GM13977 (cell line): ENCODE results near the gene KIAA0232.

Experiments
- DNase-seq: peaks from one replicate; pipeline ENCODE4 v3.0.0; 2012; ENCODE audit warnings: low spot score
- in situ Hi-C: fragments of 300-500 bp; cut with MboI; formaldehyde crosslinking; loops from one replicate; pipeline ENCODE4 v1.12.0; 2022; ENCODE audit warnings: low sequenced_read_pairs, low pct_unique_long_range_greater_than_20kb, mixed read lengths, inconsistent platforms; ENCODE audit not compliant: unreplicated experiment
- TF ChIP-seq, protein P1 (sequence below): IDR thresholded peaks from 2 replicates; pipeline ENCODE4 v1.5.1; 2012; ENCODE audit warnings: mild to moderate bottlenecking, control low read depth; ENCODE audit not compliant: insufficient read depth; ENCODE audit errors: extremely low read depth, missing control alignments

KIAA0232 gene

DNA sequence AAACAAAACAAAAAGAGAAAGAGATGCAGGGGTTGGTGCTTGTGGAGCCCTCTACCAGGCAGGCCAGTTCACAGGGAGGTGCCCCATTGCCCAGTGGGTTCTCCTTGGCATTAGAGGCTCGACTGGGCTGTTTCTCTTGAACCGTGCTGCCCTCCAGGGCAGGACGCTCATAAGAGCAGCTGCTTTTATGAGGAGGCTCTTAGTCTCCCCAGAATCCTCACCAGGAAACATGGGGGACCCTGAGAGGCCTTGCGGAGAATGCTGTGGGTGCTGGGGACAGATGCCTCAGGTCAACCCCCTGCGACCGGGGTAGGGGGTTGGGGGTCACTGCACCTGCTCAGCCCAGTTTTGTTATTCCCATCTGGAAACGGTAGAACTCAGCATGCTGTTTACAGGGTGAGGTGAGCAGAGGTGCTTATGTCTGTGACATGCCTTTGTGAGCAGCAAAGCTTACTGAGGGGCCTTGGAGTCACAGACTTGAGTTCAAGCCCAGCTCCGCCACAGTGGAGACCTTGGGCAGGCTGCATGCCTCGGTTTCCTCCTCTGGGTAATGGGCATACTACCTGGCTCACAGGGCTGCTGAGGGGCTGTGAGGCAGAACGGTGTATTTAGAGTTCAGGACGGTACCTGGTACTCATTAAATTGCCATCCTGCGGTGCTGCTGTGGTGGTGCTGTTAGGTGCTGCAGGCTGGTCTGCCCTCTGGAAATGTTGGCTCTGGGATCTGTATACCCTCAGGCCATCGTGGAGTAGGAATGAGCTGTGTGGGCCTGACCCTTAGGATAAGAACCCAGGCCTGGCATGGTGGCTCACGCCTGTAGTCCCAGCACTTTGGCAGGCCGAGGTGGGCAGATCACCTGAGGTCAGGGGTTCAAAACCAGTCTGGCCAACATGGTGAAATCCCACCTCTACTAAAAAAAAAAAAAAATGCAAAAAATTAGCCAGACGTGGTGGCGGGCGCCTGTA is 132.8 kb downstream of the KIAA0232 start:
- TF ChIP-seq, protein P1, sequence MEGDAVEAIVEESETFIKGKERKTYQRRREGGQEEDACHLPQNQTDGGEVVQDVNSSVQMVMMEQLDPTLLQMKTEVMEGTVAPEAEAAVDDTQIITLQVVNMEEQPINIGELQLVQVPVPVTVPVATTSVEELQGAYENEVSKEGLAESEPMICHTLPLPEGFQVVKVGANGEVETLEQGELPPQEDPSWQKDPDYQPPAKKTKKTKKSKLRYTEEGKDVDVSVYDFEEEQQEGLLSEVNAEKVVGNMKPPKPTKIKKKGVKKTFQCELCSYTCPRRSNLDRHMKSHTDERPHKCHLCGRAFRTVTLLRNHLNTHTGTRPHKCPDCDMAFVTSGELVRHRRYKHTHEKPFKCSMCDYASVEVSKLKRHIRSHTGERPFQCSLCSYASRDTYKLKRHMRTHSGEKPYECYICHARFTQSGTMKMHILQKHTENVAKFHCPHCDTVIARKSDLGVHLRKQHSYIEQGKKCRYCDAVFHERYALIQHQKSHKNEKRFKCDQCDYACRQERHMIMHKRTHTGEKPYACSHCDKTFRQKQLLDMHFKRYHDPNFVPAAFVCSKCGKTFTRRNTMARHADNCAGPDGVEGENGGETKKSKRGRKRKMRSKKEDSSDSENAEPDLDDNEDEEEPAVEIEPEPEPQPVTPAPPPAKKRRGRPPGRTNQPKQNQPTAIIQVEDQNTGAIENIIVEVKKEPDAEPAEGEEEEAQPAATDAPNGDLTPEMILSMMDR: no peak
- no peak for DNase-seq
- in situ Hi-C loops: no loop called here

DNA sequence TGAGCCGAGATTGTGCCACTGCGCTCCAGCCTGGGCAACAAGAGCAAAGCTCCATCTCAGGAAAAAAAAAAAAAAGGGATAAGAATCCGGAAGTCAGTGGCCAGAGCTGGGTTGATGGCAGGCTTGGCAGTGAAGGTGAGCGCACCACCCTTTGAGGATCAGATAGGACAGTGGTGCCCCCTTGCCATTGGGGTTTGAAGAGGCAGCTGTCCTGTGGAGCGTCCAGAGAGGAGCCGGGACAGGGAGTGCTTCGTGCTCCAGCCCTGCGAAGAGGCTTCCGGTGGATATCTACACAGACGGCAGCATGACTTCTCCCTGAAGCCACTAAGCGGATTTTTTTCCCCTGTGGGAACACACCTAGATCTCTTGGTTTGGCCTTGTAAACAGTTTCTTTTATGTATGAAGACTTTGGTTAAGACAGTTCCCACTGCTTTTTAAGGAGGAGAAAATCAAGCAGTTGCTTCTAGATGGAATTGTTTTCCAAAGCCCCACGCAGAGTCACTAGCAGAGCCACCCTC is 133.6 kb downstream of the KIAA0232 start:
- TF ChIP-seq, protein P1: no peak
- DNase-seq: no peak
- in situ Hi-C loops: no loop called here

DNA sequence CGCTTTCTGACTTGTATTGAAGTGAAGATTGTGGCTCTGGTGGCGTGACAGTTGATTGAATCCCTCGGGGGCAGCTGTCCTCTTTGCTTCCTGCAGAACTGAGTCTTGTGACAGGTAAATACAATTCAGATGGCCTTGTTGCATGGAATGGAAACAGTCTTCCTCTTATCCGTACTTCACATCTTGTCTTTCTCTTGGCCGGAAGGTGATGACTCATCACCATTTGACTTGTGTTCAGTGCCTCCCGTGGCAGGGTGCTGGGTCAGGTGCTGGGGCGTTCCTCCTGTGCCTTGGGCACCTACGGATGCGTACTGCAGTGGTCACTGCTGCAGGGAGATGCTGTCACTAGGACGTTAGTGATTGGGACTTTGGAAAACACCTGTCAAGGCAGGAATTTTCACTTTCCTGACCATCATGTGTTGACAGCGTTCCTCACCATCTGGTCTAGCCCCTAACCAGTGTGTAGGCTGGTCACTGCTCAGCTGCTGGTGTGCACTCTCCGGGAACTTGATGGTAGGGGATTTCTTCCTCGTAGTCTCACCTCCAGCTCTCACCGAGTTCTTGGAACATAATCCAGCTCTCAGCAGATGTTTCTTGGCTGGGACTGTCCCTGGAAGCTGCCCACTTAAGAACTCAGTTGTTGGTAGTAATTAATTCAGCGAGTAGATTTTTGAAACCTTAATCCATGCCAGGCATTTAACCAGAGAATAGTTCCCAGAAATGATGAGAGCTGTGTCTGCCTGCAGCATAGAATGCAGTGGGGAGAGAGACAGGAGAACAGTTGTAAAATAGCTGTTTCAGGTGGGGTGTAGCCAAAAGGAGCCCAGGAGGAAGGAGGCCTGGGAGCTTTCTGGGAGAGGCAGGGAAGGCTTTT is 134.3 kb downstream of the KIAA0232 start:
- in situ Hi-C loops: no loop called here
- DNase-seq: no peak
- TF ChIP-seq, protein P1: no peak

DNA sequence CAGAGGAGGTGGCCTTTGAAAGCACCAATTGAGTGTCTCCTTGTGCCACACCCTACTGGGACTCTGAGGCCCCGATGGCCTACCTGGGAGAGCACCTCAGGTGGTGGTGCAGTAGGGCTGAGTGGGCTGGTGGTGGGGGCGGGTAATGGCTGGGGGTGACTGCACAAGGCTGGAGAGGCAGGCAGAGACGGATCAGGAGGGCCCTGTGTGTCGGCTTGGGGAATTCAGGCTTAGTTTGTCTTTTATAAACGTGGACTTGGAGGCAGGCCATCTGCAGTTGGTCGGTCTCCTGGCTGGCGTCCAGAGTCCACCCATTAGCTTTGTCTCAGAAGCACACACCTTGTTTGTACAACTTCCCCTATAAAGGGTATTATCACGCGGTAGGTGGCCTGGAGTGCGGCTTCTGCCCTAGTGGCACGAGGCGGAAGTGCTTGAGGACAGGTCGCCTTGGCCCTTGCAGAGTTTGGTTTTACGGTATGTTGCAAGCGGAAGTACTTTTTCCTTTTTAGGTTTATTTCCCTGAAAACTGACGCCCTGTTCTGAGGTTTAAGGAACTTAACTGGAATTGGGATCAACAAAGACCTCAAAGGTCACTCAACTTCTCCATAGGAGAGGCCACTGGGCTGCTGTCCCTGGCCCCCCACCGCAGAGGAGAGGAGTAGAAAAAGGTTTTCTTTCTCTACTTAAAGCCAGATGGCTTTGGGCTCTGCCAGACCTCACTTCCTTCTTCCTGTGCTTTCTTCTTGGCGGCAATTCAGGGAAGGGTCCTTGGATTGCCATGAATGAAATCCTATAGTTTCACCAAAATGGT is 135.1 kb downstream of the KIAA0232 start:
- TF ChIP-seq, protein P1: peak; percentile 44
- in situ Hi-C loops: no loop called here
- peak; percentile 68 for DNase-seq

DNA sequence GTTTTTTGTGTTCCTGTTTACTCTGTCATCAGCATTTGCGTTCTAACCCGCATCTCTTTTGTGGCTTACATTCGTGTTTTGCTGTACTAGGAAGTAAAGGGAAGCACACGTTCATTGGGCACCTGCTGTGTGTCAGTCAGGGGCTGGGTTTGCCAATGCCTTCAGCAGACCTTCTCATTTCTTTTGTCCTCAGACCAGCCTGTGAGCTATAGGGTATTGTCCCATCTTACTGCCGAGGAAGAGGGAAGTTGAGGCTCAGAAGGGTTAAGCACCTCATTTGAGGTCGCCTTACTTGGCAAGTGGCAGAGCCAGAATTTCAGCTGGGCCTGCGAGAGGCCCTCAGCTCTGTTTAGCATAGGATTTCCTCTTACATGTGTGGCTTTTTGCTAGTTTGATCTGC is 135.8 kb downstream of the KIAA0232 start:
- TF ChIP-seq, protein P1: no peak
- no peak for DNase-seq
- in situ Hi-C loops: no loop called here
